HL-60/S4 (cell line): Measurements from ENCODE around the gene CYTH4.
"Not testable (repeated sequence)": the region's sequence is repeated elsewhere in the genome, so short reads cannot be mapped to it uniquely, and the experiment has no call there.

ENCODE experiments used
- in situ Hi-C: fragments of 300-500 bp; cut with MboI; formaldehyde crosslinking; loops from 2 replicates; pipeline ENCODE4 v1.14.3; 2022; ENCODE audit warnings: low sequenced_read_pairs

CYTH4 gene

DNA sequence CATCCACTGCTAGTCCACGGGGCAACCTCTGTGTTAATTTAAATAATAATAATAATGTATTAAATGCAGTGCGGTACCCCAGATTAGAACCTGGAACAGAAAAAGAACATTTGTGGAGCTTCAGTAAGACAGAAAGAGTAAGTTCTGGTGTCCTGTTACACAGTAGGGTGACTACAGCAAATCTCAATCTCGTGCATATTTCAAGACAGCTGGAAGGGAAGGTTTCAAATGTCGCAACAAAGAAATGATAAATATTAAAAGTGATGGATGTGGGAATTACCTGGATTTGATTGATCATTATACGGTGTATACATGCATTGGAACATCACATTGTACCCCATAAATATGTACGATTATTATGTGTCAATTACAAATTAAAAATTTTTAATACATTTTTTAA is 36.6 kb upstream of the CYTH4 start:
- in situ Hi-C loops: no loop called here

- in situ Hi-C loops: no loop called here
Observed at GRCh38 chr22:37248251-37248650, 34.1 kb upstream of the CYTH4 start.

DNA sequence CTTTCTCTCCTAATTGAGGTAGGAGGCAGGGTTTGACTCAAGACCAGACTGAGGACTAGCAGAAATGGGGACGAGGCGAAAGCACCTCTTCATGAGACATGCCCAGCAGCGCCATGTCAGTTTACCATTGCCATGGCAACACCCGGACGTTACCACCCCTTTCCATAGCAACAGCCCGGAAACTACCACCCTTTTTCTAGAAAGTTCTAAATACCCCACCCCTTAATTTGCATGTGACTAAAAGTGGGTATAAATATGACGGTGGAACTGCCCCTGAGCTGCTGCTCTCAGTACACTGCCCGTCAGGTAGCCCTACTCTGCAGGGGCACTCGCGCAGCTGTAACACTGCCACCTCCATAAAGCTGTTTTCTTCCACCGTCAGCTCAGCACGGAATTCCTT is 32.3 kb upstream of the CYTH4 start:
- in situ Hi-C loops: no loop called here

DNA sequence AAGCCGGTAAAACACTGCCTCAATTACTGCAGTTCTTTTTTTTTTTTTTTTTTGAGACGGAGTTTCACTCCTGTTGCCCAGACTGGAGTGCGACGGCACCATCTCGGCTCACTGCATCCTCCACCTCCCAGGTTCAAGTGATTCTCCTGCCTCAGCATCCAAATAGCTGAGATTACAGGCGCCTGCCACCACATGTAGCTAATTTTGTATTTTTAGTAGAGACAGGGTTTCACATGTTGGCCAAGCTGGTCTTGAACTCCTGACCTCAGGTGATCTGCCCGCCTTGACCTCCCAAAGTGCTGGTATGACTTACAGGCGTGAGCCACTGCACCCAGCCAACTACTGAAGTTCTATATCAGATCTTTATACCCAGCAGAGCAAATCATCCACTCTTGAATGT is 30.5 kb upstream of the CYTH4 start:
- in situ Hi-C loops: not testable (repeated sequence)

DNA sequence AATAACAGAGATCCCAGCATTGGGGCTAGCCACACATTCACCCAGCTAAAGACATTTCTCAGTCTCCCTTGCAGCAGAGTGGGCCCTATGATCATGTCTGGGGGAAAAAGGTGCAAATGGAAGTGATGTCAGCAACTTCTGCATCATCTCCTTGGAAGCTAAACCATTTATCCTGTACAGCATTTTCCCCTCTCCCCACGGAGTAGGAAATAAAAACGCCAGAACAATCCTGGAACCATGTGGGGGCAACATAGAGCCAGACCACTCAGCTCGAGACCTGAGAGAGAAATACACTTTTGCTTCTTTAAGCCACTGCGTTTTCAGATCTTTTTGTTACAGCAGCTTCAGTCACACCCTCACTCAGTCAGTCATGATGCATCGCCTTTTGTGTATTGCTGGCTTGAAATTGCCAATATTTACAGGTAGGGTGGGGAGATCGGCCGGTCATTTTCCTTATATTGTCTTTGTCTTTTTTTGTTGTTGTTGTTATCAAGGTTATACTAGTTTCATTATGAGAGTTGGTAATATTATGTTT is 29.1 kb upstream of the CYTH4 start:
- in situ Hi-C loops: no loop called here

GRCh38 chr22:37254209-37254866 is 28.0 kb upstream of the CYTH4 start:
- in situ Hi-C loops: no loop called here

GRCh38 chr22:37254867-37255233 is 27.5 kb upstream of the CYTH4 start:
- in situ Hi-C loops: no loop called here

GRCh38 chr22:37255558-37256006 is 26.7 kb upstream of the CYTH4 start:
- in situ Hi-C loops: no loop called here

GRCh38 chr22:37256075-37256726 is 26.1 kb upstream of the CYTH4 start:
- in situ Hi-C loops: no loop called here

DNA sequence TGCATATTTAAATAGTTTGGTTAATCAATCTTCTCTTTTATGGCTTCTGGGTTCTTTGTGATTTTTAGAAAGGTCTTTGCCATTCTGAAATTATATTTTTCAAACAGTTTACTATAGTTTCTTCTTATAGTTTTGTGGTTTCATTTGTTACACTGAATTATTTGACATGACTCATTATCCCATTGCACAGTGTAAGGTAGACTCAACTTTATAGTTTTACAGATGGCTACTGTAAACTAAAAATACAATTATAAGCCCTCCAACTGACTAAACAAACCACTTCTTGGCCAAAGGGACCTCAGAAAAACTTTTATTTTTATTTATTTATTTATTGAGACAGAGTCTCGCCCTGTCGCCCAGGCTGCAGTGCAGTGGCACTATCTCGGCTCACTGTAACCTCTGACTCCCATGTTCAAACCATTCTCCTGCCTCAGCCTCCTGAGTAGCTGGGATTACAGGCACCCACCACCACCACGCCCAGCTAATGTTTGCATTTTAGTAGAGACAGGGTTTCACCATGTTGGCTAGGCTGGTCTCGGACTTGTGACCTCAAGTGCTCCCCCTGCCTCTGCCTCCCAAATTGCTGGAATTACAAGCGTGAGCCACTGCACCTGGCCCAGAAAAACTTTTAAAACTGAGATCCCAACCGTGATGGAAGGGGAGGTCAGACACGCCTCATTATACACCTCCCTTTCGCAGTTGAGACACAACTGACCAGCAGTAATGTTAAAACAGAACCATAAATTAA is 24.1 kb upstream of the CYTH4 start:
- in situ Hi-C loops: no loop called here

GRCh38 chr22:37258753-37259401 is 23.4 kb upstream of the CYTH4 start:
- in situ Hi-C loops: no loop called here

GRCh38 chr22:37259540-37260029 is 22.7 kb upstream of the CYTH4 start:
- in situ Hi-C loops: no loop called here

- in situ Hi-C loops: no loop called here
Observed at GRCh38 chr22:37260155-37260795, 22.0 kb upstream of the CYTH4 start.

GRCh38 chr22:37260901-37261336 is 21.4 kb upstream of the CYTH4 start:
- in situ Hi-C loops: no loop called here

DNA sequence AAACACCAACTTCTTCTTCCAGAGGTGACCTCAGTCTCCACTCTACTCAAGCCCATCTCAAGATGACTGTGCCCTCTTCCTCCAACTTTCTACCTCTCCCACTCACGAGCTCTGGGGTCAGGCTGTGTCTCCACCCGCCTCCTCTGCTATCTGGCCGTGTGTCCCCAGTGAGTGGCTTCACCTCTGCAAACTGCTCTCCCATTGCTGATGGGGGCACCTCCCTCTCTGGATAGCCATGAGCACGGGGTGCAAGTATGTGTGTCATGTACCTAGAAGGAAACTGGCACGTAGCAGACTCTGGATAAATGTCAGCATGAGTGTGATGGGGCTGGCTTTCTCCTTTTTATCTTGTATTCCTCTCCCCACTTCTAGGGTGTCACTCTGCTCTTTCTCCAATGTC is 20.0 kb upstream of the CYTH4 start:
- in situ Hi-C loops: no loop called here

DNA sequence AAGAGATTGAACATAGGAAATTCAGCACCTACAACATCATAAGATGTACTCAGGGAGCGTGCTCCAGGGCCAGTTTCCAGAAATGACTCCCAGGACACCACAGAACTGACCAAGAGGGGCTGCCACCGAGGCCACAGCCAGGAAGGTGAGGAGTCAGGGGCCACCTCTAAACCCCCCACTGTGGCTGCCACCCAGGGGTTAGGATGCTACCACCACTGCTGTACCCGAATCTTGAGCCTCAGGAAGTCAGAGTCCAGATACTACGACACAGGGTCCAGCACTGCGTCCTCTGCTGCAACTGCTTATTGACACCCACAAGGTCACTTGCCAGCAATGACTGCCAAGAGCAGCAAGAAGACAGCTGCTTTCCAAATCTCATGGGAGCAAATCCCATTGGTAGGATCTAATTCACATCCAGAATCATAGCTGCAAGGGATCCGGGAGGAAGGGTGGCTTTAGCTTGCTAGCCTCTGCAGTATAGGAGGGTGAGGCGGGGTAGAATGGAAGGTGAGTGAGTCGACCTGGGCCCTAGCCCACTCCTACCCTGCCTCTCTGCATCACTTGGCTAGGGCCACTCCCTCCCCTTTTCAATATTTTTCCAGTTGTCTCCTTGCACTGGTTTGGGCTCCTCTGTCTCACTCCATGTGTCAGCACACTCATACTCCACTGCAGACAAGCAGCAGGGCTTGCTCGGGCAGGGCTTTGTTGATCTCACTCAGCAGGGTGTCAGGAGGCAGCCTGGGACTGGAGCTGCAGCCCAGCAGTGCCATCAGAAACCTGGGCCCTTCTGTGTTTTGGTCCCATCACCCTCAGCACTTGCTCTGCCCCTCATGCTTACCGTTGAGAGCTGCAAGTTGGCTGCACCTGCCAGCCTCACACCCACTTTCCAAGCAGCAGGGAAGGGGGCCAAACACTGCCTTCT is 18.1 kb upstream of the CYTH4 start:
- in situ Hi-C loops: no loop called here

- in situ Hi-C loops: loop anchor here (5.0 kb wide), 1 partner anchor 46 kb away; no protein-coding TSS in a partner anchor
Observed at GRCh38 chr22:37266581-37267134, 15.7 kb upstream of the CYTH4 start.

GRCh38 chr22:37267135-37267587 is 15.1 kb upstream of the CYTH4 start:
- in situ Hi-C loops: loop anchor here (5.0 kb wide), 1 partner anchor 45 kb away; no protein-coding TSS in a partner anchor
